GM23338 (cell line): ENCODE data around the gene MAP4K4.

Source experiments
- CREB1 ChIP-seq: fragments of 250-450 bp; sonication (Bioruptor Pico); IDR thresholded peaks from 2 replicates; pipeline ENCODE4 v1.5.0; 2020; ENCODE audit warnings: low read depth, mild to moderate bottlenecking, moderate library complexity
- EZH2 ChIP-seq: fragments of 200-600 bp; sonication (generic); IDR thresholded peaks from one replicate; pipeline ENCODE4 v1.8.0; 2017; ENCODE audit warnings: antibody characterized with exemption, mild to moderate bottlenecking, low read depth; ENCODE audit not compliant: unreplicated experiment
- EZH2phosphoT487 ChIP-seq: fragments of 200-600 bp; sonication (generic); IDR thresholded peaks from one replicate; pipeline ENCODE4 v1.8.1; 2018; ENCODE audit warnings: antibody characterized with exemption; ENCODE audit not compliant: unreplicated experiment
- JUNB ChIP-seq: IDR thresholded peaks from one replicate; pipeline ENCODE4 v1.6.1; 2016; ENCODE audit warnings: antibody characterized with exemption; ENCODE audit not compliant: unreplicated experiment
- POLR2AphosphoS5 ChIP-seq: IDR thresholded peaks from 2 replicates; pipeline ENCODE4 v1.6.1; 2016; ENCODE audit warnings: antibody characterized with exemption, low read depth
- REST ChIP-seq: IDR thresholded peaks from one replicate; pipeline ENCODE4 v1.6.1; 2018; ENCODE audit warnings: antibody characterized with exemption; ENCODE audit not compliant: unreplicated experiment
- ZNF331 ChIP-seq: fragments of 250-450 bp; sonication (Bioruptor Pico); IDR thresholded peaks from 2 replicates; pipeline ENCODE4 v1.5.0; 2020; ENCODE audit warnings: low read depth, mild to moderate bottlenecking, moderate library complexity
- TF ChIP-seq, protein P1 (sequence below), 2 experiments: fragments of 200-600 bp in 1 of 2; sonication (generic) in 1 of 2; conservative IDR thresholded peaks; 2 replicates each; pipeline versions ENCODE4 v1.5.1 to v1.6.1; 2016 to 2017; ENCODE audit warnings: antibody characterized with exemption in 2 of 2, low read depth in 2 of 2, mild to moderate bottlenecking in 2 of 2, moderate library complexity in 1 of 2

DNA sequence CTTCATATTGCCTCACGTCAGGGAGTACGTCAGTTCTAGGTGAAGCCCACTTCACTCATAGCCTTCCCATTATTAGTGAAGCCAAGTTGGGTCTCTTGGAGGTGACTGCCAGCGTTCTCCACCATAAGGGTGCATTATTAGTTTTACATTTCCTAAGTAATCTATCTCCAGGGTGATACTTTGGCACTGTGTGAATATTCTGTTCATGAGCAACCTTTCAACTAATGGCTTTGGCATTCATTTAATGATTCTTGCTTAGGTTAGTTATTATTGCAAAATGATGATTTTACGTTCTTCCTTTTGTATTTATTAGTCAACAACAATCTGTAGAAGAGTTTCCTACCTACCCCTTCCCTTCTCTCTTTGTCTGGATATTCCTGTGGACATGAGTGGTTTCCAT is 97.5 kb downstream of the MAP4K4 start:
- TF ChIP-seq POLR2AphosphoS5 (no peak), EZH2 (no peak), JUNB (no peak), CREB1 (CRISPR knock-in tag) (no peak), ZNF331 (CRISPR knock-in tag) (no peak), REST (no peak), EZH2phosphoT487 (no peak)
- TF ChIP-seq, protein P1, sequence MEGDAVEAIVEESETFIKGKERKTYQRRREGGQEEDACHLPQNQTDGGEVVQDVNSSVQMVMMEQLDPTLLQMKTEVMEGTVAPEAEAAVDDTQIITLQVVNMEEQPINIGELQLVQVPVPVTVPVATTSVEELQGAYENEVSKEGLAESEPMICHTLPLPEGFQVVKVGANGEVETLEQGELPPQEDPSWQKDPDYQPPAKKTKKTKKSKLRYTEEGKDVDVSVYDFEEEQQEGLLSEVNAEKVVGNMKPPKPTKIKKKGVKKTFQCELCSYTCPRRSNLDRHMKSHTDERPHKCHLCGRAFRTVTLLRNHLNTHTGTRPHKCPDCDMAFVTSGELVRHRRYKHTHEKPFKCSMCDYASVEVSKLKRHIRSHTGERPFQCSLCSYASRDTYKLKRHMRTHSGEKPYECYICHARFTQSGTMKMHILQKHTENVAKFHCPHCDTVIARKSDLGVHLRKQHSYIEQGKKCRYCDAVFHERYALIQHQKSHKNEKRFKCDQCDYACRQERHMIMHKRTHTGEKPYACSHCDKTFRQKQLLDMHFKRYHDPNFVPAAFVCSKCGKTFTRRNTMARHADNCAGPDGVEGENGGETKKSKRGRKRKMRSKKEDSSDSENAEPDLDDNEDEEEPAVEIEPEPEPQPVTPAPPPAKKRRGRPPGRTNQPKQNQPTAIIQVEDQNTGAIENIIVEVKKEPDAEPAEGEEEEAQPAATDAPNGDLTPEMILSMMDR (conservative IDR thresholded peaks at IDR 0.05; ENCODE audit: low read depth in 2 of 2), result no peak
